ENCODE measurements around the gene TMTC3. TPM values are rescaled to one million over a fixed set of nuclear protein-coding genes. Genes with fewer than 3 reads are reported as not detected.

Gene TMTC3
- total and polyA plus RNA-seq, 5 donors from 2014 or later = 1.4 to 9.2 (median 3.9) TPM

GRCh38 chr12:88185988-88186387 is 43.9 kb downstream of the TMTC3 start:
- H3K36me3 ChIP-seq (ENCODE audit: control insufficient read depth, insufficient read depth, low read length) = peaks cover 18% of the 10 kb centered on the region
- no peaks in the 10 kb centered on the region for H3K4me1 ChIP-seq (ENCODE audit: control insufficient read depth, insufficient read depth, low read length, poor library complexity, severe bottlenecking)
- DNase-seq (no peak), ATAC-seq (ENCODE audit: low read depth in 2 of 2) (no peak)
- no peaks in the 10 kb centered on the region for H3K9me3 ChIP-seq (ENCODE audit: control insufficient read depth in 2 of 2, low read length in 2 of 2)
- no peak overlapping the region for H3K4me3 Mint-ChIP-seq
- H3K27ac Mint-ChIP-seq = no peak overlapping the region
- H3K4me1 Mint-ChIP-seq = peaks cover 0 to 11% (median 1%) of the 10 kb centered on the region in 4 donors
- no peak overlapping the region for H3K4me3 ChIP-seq (ENCODE audit: low read depth, low read length)
- no peaks in the 10 kb centered on the region for H3K27me3 Mint-ChIP-seq
- H3K27me3 ChIP-seq (ENCODE audit: control insufficient read depth, insufficient read depth, low read length) = no peaks in the 10 kb centered on the region
- H3K9me3 Mint-ChIP-seq = peaks cover 0 to 3% (median 0%) of the 10 kb centered on the region in 7 donors
- no peak overlapping the region for H3K27ac ChIP-seq (ENCODE audit: insufficient read depth, low read length, poor library complexity, severe bottlenecking)
- peaks cover 38% of the 10 kb centered on the region for H3K36me3 Mint-ChIP-seq

- Histone ChIP-seq H3K27ac (ENCODE audit: insufficient read depth, low read length, poor library complexity, severe bottlenecking) (no peak overlapping the region), H3K27me3 (ENCODE audit: control insufficient read depth, insufficient read depth, low read length) (no peaks in the 10 kb centered on the region), H3K9me3 (ENCODE audit: control insufficient read depth in 2 of 2, low read length in 2 of 2) (no peaks in the 10 kb centered on the region), H3K36me3 (ENCODE audit: control insufficient read depth, insufficient read depth, low read length) (peaks cover 17% of the 10 kb centered on the region), H3K4me3 (ENCODE audit: low read depth, low read length) (no peak overlapping the region), H3K4me1 (ENCODE audit: control insufficient read depth, insufficient read depth, low read length, poor library complexity, severe bottlenecking) (no peaks in the 10 kb centered on the region)
- DNase-seq = no peak
- no peak overlapping the region for H3K4me3 Mint-ChIP-seq
- peaks cover 0 to 11% (median 1%) of the 10 kb centered on the region in 4 donors for H3K4me1 Mint-ChIP-seq
- no peak overlapping the region for H3K27ac Mint-ChIP-seq
- peaks cover 32% of the 10 kb centered on the region for H3K36me3 Mint-ChIP-seq
- H3K27me3 Mint-ChIP-seq = no peaks in the 10 kb centered on the region
- no peak for ATAC-seq (ENCODE audit: low read depth in 2 of 2)
- no peaks in the 10 kb centered on the region for H3K9me3 Mint-ChIP-seq
These were observed 45.5 kb downstream of the TMTC3 start for GRCh38 chr12:88187571-88187970.

GRCh38 chr12:88188180-88188579 is 46.1 kb downstream of the TMTC3 start:
- ATAC-seq (ENCODE audit: low read depth in 2 of 2) = no peak

GRCh38 chr12:88192426-88192825 is 50.3 kb downstream of the TMTC3 start:
- H3K4me3 Mint-ChIP-seq = no peak overlapping the region
- Histone ChIP-seq H3K4me1 (ENCODE audit: control insufficient read depth, insufficient read depth, low read length, poor library complexity, severe bottlenecking) (no peaks in the 10 kb centered on the region), H3K27me3 (ENCODE audit: control insufficient read depth, insufficient read depth, low read length) (no peaks in the 10 kb centered on the region), H3K27ac (ENCODE audit: insufficient read depth, low read length, poor library complexity, severe bottlenecking) (no peak overlapping the region), H3K9me3 (ENCODE audit: control insufficient read depth in 2 of 2, low read length in 2 of 2) (no peaks in the 10 kb centered on the region), H3K4me3 (ENCODE audit: low read depth, low read length) (no peak overlapping the region), H3K36me3 (ENCODE audit: control insufficient read depth, insufficient read depth, low read length) (peaks cover 24% of the 10 kb centered on the region)
- ATAC-seq (ENCODE audit: low read depth in 2 of 2) = no peak
- H3K27me3 Mint-ChIP-seq = no peaks in the 10 kb centered on the region
- H3K4me1 Mint-ChIP-seq = peaks cover 0 to 9% (median 1%) of the 10 kb centered on the region in 4 donors
- no peaks in the 10 kb centered on the region for H3K9me3 Mint-ChIP-seq
- no peak overlapping the region for H3K27ac Mint-ChIP-seq
- DNase-seq = no peak
- peaks cover 34% of the 10 kb centered on the region for H3K36me3 Mint-ChIP-seq

More at GRCh38 chr12:88188180-88188579, 46.1 kb downstream of the TMTC3 start:
- Histone ChIP-seq H3K4me1 (ENCODE audit: control insufficient read depth, insufficient read depth, low read length, poor library complexity, severe bottlenecking) (no peaks in the 10 kb centered on the region), H3K4me3 (ENCODE audit: low read depth, low read length) (no peak overlapping the region), H3K27me3 (ENCODE audit: control insufficient read depth, insufficient read depth, low read length) (no peaks in the 10 kb centered on the region), H3K27ac (ENCODE audit: insufficient read depth, low read length, poor library complexity, severe bottlenecking) (no peak overlapping the region), H3K36me3 (ENCODE audit: control insufficient read depth, insufficient read depth, low read length) (peaks cover 17% of the 10 kb centered on the region), H3K9me3 (ENCODE audit: control insufficient read depth in 2 of 2, low read length in 2 of 2) (no peaks in the 10 kb centered on the region)
- Mint-ChIP-seq H3K36me3 (peaks cover 29% of the 10 kb centered on the region), H3K9me3 (no peaks in the 10 kb centered on the region), H3K27ac (no peak overlapping the region), H3K4me3 (no peak overlapping the region), H3K27me3 (no peaks in the 10 kb centered on the region), H3K4me1 (peaks cover 0 to 11% (median 1%) of the 10 kb centered on the region in 4 donors)
- DNase-seq = no peak

GRCh38 chr12:88194868-88195267 is 52.8 kb downstream of the TMTC3 start:
- no peaks in the 10 kb centered on the region for H3K4me1 ChIP-seq (ENCODE audit: control insufficient read depth, insufficient read depth, low read length, poor library complexity, severe bottlenecking)
- no peak overlapping the region for H3K27ac ChIP-seq (ENCODE audit: insufficient read depth, low read length, poor library complexity, severe bottlenecking)
- Mint-ChIP-seq H3K4me3 (no peak overlapping the region), H3K9me3 (no peaks in the 10 kb centered on the region), H3K36me3 (peaks cover 33% of the 10 kb centered on the region), H3K27me3 (no peaks in the 10 kb centered on the region), H3K27ac (no peak overlapping the region), H3K4me1 (no peaks in the 10 kb centered on the region)
- H3K27me3 ChIP-seq (ENCODE audit: control insufficient read depth, insufficient read depth, low read length) = no peaks in the 10 kb centered on the region
- H3K36me3 ChIP-seq (ENCODE audit: control insufficient read depth, insufficient read depth, low read length) = peaks cover 23% of the 10 kb centered on the region
- no peak overlapping the region for H3K4me3 ChIP-seq (ENCODE audit: low read depth, low read length)
- H3K9me3 ChIP-seq (ENCODE audit: control insufficient read depth in 2 of 2, low read length in 2 of 2) = no peaks in the 10 kb centered on the region
- no peak for DNase-seq
- no peak for ATAC-seq (ENCODE audit: low read depth in 2 of 2)

GRCh38 chr12:88200029-88200428 is 57.9 kb downstream of the TMTC3 start:
- H3K27ac ChIP-seq (ENCODE audit: insufficient read depth, low read length, poor library complexity, severe bottlenecking) = no peak overlapping the region
- Mint-ChIP-seq H3K27me3 (no peaks in the 10 kb centered on the region), H3K36me3 (peaks cover 13% of the 10 kb centered on the region), H3K9me3 (peaks cover 0 to 6% (median 2%) of the 10 kb centered on the region in 7 donors), H3K27ac (no peak overlapping the region), H3K4me3 (no peak overlapping the region), H3K4me1 (no peaks in the 10 kb centered on the region)
- no peak for DNase-seq
- H3K9me3 ChIP-seq (ENCODE audit: control insufficient read depth in 2 of 2, low read length in 2 of 2) = peaks cover 3 to 4% of the 10 kb centered on the region in 2 experiments
- no peak for ATAC-seq (ENCODE audit: low read depth in 2 of 2)
- no peak overlapping the region for H3K4me3 ChIP-seq (ENCODE audit: low read depth, low read length)
- H3K27me3 ChIP-seq (ENCODE audit: control insufficient read depth, insufficient read depth, low read length) = no peaks in the 10 kb centered on the region
- H3K4me1 ChIP-seq (ENCODE audit: control insufficient read depth, insufficient read depth, low read length, poor library complexity, severe bottlenecking) = no peaks in the 10 kb centered on the region
- peaks cover 10% of the 10 kb centered on the region for H3K36me3 ChIP-seq (ENCODE audit: control insufficient read depth, insufficient read depth, low read length)

GRCh38 chr12:88202500-88202899 is 60.4 kb downstream of the TMTC3 start:
- no peaks in the 10 kb centered on the region for H3K27me3 Mint-ChIP-seq
- no peak overlapping the region for H3K27ac Mint-ChIP-seq
- Histone ChIP-seq H3K27ac (ENCODE audit: insufficient read depth, low read length, poor library complexity, severe bottlenecking) (no peak overlapping the region), H3K4me1 (ENCODE audit: control insufficient read depth, insufficient read depth, low read length, poor library complexity, severe bottlenecking) (no peaks in the 10 kb centered on the region), H3K27me3 (ENCODE audit: control insufficient read depth, insufficient read depth, low read length) (no peaks in the 10 kb centered on the region), H3K4me3 (ENCODE audit: low read depth, low read length) (no peak overlapping the region), H3K36me3 (ENCODE audit: control insufficient read depth, insufficient read depth, low read length) (no peaks in the 10 kb centered on the region), H3K9me3 (ENCODE audit: control insufficient read depth in 2 of 2, low read length in 2 of 2) (peaks cover 3 to 4% of the 10 kb centered on the region in 2 experiments)
- DNase-seq = no peak
- no peak for ATAC-seq (ENCODE audit: low read depth in 2 of 2)
- no peak overlapping the region for H3K4me3 Mint-ChIP-seq
- peaks cover 3% of the 10 kb centered on the region for H3K36me3 Mint-ChIP-seq
- H3K4me1 Mint-ChIP-seq = no peaks in the 10 kb centered on the region
- peaks cover 0 to 7% (median 2%) of the 10 kb centered on the region in 7 donors for H3K9me3 Mint-ChIP-seq

- DNase-seq (no peak), ATAC-seq (ENCODE audit: low read depth in 2 of 2) (no peak)
- Histone ChIP-seq H3K27ac (ENCODE audit: insufficient read depth, low read length, poor library complexity, severe bottlenecking) (no peak overlapping the region), H3K9me3 (ENCODE audit: control insufficient read depth in 2 of 2, low read length in 2 of 2) (peaks cover 3 to 9% of the 10 kb centered on the region in 2 experiments), H3K36me3 (ENCODE audit: control insufficient read depth, insufficient read depth, low read length) (no peaks in the 10 kb centered on the region), H3K4me1 (ENCODE audit: control insufficient read depth, insufficient read depth, low read length, poor library complexity, severe bottlenecking) (no peaks in the 10 kb centered on the region), H3K27me3 (ENCODE audit: control insufficient read depth, insufficient read depth, low read length) (no peaks in the 10 kb centered on the region), H3K4me3 (ENCODE audit: low read depth, low read length) (no peak overlapping the region)
- Mint-ChIP-seq H3K9me3 (peaks cover 0 to 22% (median 13%) of the 10 kb centered on the region in 7 donors), H3K27ac (no peak overlapping the region), H3K27me3 (no peaks in the 10 kb centered on the region), H3K4me3 (no peak overlapping the region), H3K4me1 (no peaks in the 10 kb centered on the region), H3K36me3 (no peaks in the 10 kb centered on the region)
These were observed 64.5 kb downstream of the TMTC3 start for GRCh38 chr12:88206601-88207000.

Data from CD4-positive, CD25-positive, alpha-beta regulatory T cell (primary cell).